AG04450 (cell line): ENCODE data around the gene CMTM5. TPM values are rescaled to one million over a fixed set of nuclear protein-coding genes. Genes with fewer than 3 reads are reported as not detected.
A peak's percentile ranks its signal among the peaks of the same experiment; 100 is the strongest.

ENCODE experiments used
- CTCF ChIA-PET: fragments of 300-600, 350-600 bp; formaldehyde crosslinking; extraction: SDS; loops from one replicate; lab custom pipeline; 2022; ENCODE audit warnings: antibody characterized with exemption, inconsistent platforms; lab: Charles Lee
- POLR2A ChIA-PET: fragments of 350-600 bp; formaldehyde crosslinking; extraction: SDS; loops from one replicate; lab custom pipeline; 2021; ENCODE audit warnings: antibody characterized with exemption, inconsistent platforms; lab: Yijun Ruan, JAX
- DNase-seq: peaks from one replicate; pipeline ENCODE4 v3.0.0-alpha.2; 2011; ENCODE audit warnings: low read depth, low spot score
- H3K27ac ChIP-seq: one replicate; pipeline ENCODE4 v1.5.1; 2012; ENCODE audit warnings: low read depth, low read length, control low read depth
- H3K27me3 ChIP-seq: one replicate; pipeline ENCODE4 v1.6.0; 2012; ENCODE audit warnings: low read length; ENCODE audit not compliant: control insufficient read depth, insufficient read depth
- H3K4me3 ChIP-seq: 2 replicates; pipeline ENCODE4 v1.5.1; 2011; ENCODE audit warnings: mild to moderate bottlenecking, low read depth, low read length, control low read depth
- H3K9me3 ChIP-seq: 2 replicates; pipeline ENCODE4 v1.5.1; 2012; ENCODE audit warnings: low read length; ENCODE audit not compliant: control insufficient read depth, insufficient read depth
- CTCF ChIP-seq: IDR thresholded peaks from 2 replicates; pipeline ENCODE4 v1.5.1; 2011; ENCODE audit warnings: low read depth, low read length, control low read depth, inconsistent platforms
- polyA minus RNA-seq: library from RNA; depleted of rRNA, polyadenylated mRNA; stranded (reverse); fragments of >200 nt; gene quantifications from 2 replicates; pipeline ENCODE4 v1.2.3, GENCODE V29; 2011; rRNA and poly(A)+ RNA removed
- polyA plus RNA-seq: library from polyadenylated mRNA; depleted of rRNA; stranded (reverse); fragments of >200 nt; gene quantifications from 2 replicates; pipeline ENCODE4 v1.2.3, GENCODE V29; 2011; rRNA removed

CMTM5 gene
- polyA plus RNA-seq = 0.37 and 0.47 TPM in 2 replicates
- polyA minus RNA-seq = 1.7 TPM in 1 of 2 replicates, not detected in the other

GRCh38 chr14:23376482-23377197 lies at the start of gene CMTM5:
TSS of gene CMTM5 (plus strand) at chr14:23377046. CDS start at chr14:23377252, 206 bp downstream.
- ChIA-PET POLR2A (no interaction called here), CTCF (interaction anchor here (0.6 to 1.0 kb wide), 3 partner anchors 48 to 184 kb away, joined by 3 to 5 read pairs (median 5); no protein-coding TSS in a partner anchor)
- no peak for DNase-seq
- Histone ChIP-seq H3K9me3 (no peaks in the 10 kb centered on the region), H3K4me3 (no peak within 1 kb of the TSS), H3K27me3 (peaks cover 40% of the 10 kb centered on the region), H3K27ac (no peak within 1 kb of the TSS)
- no peak for TF ChIP-seq CTCF

DNA sequence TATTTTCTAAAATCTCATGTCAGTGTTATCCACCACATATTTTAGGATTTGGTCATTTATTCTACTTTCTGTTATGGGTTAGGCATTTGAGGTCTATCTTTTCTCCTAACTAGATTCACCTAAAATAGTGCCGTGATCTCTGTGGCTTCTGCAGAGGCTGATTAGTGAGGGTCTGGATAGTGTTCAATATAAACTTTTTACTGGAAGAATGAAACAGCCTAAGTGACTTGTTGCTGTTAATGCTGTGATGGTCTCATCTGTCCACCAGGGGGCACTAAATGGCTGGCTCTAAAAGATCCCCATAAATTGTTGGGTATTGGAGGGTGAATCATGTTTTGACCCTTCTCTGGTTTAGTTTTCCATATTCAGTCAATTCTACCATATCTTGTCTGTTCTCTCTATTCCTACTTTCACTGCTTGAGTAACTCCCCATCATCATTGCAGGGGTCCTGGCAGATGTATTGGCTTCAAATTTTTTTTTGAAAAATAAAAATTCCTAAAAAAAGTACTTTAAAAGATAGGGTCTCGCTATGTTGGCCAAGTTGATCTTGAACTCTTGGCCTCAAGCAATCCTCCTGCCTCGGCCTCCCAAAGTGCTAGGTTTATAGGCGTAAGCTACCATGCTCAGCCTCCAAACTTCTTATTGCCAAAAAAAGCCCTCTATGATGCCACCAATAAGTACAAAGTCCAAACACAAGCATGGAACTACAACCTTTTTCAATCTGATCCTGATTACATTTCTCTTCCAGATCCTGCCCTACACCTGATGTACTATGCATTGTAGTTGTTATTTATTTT lies 48.7 kb upstream of the CMTM5 start:
- ChIA-PET POLR2A (interaction anchor here (1.3 to 1.8 kb wide), 2 partner anchors 25 to 34 kb away, joined by 3 to 8 read pairs; partner anchors contain the start of gene SLC22A17), CTCF (interaction anchor here (0.6 to 8.8 kb wide), 12 partner anchors 10 to 235 kb away, joined by 3 to 138 read pairs (median 4); partner anchors contain the start of gene SLC22A17)
- no peak overlapping the region for H3K4me3 ChIP-seq
- H3K27ac ChIP-seq = no peak overlapping the region
- TF ChIP-seq CTCF = peak; percentile 83
- no peaks in the 10 kb centered on the region for H3K9me3 ChIP-seq
- DNase-seq = peak; percentile 63
- H3K27me3 ChIP-seq = no peaks in the 10 kb centered on the region

DNA sequence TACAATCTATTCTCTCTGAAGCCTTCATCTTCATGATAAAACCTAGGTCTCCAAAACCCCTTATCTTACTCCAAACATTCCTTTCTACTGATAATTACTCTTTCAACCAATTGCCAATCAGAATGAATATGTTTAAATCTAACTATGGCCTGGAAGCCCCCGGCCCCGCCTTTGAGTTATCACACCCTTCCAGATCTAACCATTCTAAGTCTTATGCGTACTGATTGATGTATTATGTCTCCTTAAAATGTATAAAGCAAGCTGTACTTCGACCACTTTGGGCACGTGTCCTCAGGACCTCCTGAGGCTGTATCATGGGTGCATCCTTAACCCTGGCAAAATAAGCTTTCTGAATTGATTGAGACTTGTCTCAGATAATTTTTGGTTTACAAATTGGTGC lies 41.2 kb upstream of the CMTM5 start:
- POLR2A ChIA-PET = no interaction called here
- CTCF ChIA-PET = interaction anchor here (1.1 to 5.1 kb wide), 2 partner anchors 9 to 44 kb away, joined by 3 to 26 read pairs; no protein-coding TSS in a partner anchor
- TF ChIP-seq CTCF = no peak
- Histone ChIP-seq H3K27me3 (peaks cover 2% of the 10 kb centered on the region), H3K9me3 (no peaks in the 10 kb centered on the region), H3K4me3 (no peak overlapping the region), H3K27ac (no peak overlapping the region)
- DNase-seq = no peak

DNA sequence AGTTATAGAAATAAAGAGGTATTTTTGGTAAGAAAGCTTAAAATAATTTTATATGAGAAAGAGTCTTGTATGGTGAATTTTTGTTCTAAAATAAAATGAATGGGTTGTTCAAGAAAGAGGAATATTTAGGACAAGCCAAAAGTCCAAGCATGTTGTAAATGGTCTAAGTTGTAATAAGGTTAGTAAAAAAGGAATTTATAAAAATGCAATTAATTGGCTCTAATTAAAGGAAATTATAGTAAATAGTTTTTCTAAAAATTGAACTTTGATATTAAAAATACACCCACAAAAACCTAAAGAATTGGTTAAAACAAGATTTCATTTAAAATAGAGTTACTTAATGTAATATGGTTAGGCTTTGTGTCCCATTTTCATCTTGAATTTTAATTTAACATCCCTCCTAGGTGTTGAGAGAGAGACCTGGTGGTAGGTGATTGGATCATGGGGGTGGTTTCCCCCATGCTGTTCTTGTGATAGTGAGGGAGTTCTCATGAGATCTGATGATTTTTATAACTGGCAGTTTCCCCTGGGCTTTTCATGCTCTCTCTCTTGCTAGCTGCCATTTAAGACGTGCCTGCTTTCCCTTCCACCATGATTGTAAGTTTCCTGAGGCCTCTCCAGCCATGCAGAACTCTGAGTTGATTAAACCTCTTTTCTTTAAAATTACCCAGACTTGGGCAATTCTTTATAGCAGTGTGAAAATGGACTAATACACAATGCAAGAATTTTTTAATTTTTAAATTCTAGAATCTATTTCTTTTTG lies 37.2 kb upstream of the CMTM5 start:
- peaks cover 5% of the 10 kb centered on the region for H3K27me3 ChIP-seq
- no peak for DNase-seq
- ChIA-PET POLR2A (no interaction called here), CTCF (interaction anchor here (1.9 to 2.1 kb wide), 2 partner anchors 41 kb away, joined by 6 to 7 read pairs; no protein-coding TSS in a partner anchor)
- H3K9me3 ChIP-seq = no peaks in the 10 kb centered on the region
- no peak for TF ChIP-seq CTCF
- no peak overlapping the region for H3K4me3 ChIP-seq
- H3K27ac ChIP-seq = no peak overlapping the region
